ELR (cell line): ENCODE data around the gene HIP1R.
A peak's percentile ranks its signal among the peaks of the same experiment; 100 is the strongest.

Experiments
- DNase-seq: peaks from one replicate; pipeline ENCODE4 v3.0.0-alpha.2; 2015; ENCODE audit warnings: low read depth

Gene HIP1R

DNA sequence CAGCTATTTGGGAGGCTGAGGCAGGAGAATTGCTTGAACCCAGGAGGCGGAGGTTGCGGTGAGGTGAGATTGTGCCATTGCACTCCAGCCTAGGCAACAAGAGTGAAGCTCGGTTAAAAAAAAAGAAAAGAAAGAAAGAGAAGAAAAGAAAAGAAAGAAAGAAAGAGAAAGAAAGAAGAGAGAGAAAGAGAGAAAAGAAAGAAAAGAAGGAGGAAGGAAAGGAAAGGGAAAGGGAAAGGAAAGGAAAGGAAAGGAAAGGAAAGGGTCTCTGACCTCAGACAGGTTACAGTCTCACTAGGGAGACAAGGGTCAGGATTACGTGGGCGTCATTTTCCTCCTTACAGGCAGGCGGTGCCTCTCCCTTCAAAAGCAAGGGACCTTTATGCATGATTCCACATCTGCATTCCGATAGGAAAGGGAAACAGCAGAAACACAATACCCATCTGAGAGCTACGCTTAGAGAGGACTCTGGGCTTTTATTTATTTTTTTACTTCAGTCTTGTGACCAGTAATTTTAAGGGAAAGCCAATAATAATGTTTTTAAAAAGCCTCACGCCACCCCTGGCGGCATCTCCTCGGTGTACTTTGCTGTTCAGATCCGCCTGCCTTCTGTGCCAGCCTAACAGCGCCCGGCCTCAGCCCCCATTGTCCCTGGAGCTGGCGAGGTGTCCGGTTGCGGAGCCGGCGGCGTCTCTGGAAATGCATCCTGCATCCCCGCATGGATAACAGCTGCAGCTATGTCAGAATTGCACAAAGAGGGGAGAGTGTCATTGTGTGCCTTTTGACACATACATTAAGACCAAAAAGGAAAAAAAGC lies 945 bp upstream of the HIP1R start:
- DNase-seq, result peak; percentile 74

DNA sequence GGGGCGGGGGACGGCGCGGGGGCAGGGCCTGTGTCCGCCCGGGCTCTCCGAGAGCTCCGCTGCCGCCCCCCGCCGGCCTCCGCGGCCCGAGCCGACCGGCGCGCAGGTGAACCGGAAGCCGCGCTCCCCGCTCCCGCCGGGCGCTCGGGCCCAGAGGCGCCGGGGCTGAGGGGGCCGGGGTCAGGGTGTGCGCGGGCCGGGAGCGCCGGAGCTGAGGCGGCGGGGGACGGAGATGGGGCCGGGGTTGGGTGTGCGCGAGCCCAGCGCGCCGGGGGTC lies 431 bp downstream of the HIP1R start:
- DNase-seq, result peak; percentile 25

DNA sequence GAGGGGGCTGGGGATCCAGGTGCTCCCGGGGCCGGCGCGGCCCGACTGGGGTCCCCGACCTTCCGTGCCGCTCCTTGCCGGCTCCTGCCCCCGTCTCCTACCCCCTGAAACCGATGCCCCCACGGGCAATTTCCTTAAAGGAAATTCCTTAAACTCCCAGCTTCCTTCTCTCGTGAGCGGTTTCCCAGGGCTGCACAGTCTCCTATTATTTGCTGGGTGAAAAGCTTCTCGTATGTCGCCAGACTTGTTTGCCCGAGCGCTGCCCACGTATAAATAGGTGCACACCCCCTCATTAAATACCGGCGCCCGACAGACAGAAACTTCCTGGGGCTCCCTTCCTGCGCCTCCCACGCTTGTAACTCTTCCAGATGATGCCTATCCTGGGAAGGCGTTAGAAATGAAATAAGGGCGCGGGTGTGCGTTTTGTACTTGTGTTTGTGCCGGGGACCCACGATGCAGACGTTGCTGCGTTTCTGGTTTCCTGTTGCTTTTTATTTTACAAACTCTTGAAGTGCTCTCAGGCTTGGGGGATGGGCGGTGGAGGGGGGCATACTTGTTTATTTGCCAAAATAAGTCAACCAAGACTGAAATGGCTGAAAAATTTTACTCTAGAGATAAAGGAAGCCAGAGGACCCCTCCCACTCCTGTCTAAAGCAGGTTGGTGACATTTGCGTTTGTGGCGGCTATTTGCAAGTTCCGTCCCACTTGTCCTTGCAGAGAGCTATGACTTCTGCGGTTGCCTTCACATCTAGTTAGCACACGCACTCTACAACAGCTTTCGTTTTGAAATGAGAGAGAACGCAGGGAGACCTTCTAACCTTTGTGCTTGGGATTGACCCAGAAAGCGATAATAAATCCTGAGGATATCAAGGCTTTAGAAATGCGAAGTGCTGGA lies 1.0 kb downstream of the HIP1R start:
- peak; percentile 61 for DNase-seq

DNA sequence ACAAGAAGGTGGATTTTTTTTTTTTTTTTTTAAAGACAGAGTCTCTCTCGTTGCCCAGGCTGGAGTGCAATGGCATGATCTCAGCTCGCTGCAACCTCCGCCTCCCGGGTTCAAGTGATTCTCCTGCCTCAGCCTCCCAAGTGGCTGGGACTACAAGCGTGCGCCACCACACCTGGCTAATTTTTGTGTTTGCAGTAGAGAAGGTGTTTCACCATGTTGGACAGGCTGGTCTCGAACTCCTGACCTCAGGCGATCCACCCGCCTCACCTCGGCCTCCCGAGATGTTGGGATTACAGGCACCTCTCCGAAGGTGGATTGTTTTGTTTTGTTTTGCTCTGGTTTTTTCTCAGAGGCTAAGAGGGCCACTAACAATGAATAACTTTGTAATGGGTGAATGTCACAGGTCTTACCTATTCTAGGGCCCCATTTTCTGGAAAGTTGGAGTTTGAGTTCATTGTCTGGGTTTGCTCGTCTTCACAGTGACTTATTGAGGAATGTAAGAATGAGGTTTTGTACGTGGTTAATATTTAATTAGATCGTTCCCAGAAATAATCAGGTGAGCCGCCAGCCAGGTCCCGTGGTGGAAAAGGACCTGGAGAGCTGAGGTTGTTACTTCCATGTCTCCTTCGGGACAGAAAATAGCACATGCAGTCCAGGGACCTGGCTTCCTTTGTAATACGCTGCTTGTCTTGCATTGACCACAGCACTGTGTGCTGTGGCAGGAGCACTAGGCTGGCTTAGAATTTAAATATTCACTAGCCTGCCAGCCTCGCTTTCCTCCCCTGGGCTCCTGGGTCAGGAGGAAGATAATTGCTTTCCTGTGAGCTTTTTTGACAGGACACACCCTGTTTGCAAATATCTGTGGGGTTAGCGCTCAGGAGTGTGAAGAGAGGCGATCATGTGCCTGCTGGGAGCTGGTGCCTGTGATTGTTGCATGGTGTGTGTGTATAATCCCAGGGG lies 2.3 kb downstream of the HIP1R start:
- DNase-seq, result no peak

DNA sequence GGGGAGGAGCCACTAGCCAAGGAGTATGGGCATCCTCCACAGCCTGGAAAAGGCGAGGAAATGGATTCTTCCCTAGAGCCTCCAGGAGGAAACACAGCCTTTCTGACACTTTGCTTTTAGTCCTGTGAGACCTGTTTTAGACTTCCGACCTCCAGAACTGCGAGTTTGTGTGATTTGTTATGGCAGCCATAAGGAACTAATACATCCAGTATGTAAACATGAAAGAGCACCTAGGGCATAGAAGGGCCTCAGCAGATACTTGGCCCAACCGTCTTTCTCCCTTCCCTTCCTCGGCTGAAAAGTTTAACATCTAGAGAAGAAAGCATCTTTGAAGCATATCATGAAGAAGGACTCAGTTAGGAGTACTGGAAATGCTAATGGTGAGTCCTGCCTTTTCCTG lies 3.6 kb downstream of the HIP1R start:
- no peak for DNase-seq

DNA sequence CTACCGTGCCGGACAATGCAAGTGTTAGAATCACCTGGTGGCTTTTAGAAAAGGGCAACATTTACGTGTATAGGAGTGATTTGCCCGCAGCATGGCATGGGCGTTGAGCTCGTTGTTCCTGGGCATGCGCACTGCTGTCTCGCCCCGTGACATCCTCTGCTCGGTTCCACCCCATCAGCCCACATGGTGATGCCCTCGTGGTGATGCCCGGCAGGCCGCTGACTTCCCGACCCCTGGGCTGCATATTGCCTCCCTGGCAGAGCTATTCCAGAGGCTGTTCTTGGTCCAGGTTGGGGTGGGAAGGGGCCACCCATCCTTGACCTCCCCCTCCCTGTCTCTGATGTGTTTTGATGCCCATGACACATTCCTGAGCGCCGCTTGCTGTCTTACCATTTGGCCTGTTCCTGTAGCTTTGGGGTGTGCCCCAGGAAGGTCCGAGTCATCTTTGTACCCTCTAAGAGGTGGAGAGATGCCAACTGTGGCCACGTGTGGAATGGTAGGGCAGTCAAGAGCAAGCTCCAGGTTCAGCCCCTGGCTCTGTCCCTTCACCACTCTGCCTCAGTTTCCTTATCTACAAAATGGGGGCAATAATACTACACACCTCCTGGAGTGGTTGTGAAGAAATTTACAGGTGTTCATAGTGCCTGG lies 4.8 kb downstream of the HIP1R start:
- peak; percentile 31 for DNase-seq

DNA sequence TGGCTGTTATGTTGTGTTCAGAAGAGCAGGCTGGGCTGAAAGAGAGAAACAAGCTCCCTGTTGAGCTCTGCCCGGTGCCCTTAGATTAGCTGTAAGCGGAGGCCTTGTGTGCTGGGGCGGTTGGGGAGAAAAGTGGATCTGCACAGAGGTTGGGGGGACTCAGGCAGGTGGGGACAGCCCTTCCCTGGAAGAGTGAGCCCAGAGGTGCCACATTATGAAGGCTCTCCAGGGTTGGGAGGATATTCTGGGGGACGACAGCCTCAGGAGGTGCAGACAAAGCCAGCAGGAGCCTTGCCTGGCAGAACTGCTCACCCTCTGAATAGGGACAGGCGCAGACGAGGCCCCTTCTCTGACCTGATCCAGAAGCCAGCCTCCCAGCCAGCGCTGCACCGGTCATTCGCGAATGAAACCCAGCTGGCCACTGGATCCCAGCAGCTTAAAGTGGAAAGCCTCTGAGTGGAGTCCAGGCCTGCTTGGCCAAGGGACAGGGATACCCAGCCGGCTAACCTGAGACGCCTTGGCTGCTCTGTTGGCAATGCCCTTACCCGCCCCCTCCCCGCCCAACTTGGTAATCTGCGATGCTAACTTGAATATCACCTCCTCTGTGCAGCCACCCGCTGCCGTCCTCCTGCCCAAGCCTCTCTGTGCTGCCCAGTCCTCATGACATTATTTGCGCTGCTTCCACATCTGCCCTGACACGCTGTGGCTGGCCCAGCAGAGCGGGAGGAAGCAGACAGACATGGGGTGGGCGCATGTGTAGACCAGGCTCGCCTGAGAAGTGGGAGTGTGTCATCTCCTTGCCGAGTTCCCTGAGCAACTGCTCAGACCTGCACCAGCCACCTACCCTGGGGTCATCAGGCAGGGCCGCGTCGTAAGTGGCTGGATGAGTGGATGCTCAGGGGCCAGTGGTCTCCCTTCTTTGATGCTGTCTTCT lies 5.6 kb downstream of the HIP1R start:
- DNase-seq, result peak; percentile 69

DNA sequence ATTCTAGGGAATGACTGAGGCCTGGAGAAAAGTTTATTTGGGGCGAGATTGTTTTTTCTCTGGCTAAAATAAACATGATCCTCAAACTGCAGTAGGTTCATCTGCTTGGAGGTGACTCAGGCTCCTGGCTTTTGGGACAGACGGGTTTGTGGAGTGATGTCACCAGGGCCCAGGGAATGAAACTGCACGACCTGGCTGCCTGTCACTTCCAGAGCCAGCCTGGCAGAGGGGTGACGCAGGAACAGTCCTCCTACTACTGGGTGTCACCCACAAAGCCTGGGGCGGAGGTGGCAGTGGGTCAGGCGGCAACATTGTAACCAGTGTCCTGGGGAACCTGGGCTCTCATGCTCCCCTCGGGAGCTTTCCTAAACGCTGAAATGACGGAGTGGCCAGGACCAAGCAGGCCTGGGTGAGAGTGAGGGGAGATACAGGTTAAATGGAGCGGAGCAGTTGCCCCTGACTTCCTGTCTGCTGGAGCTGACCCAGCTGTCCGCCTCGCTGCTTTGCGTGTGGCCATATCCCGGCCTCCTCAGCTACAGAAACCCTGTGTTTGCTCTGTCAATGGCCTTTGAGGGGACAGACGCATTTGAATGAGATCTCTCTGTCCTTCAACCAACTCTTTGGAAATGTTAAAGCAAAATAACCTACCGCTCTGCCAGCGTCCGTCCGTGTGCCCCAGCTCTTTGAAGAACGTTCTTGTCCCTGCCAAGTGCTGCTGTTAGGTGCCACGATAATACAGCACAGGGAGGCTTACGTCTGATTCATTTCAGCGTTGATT lies 6.5 kb downstream of the HIP1R start:
- peak; percentile 77 for DNase-seq

DNA sequence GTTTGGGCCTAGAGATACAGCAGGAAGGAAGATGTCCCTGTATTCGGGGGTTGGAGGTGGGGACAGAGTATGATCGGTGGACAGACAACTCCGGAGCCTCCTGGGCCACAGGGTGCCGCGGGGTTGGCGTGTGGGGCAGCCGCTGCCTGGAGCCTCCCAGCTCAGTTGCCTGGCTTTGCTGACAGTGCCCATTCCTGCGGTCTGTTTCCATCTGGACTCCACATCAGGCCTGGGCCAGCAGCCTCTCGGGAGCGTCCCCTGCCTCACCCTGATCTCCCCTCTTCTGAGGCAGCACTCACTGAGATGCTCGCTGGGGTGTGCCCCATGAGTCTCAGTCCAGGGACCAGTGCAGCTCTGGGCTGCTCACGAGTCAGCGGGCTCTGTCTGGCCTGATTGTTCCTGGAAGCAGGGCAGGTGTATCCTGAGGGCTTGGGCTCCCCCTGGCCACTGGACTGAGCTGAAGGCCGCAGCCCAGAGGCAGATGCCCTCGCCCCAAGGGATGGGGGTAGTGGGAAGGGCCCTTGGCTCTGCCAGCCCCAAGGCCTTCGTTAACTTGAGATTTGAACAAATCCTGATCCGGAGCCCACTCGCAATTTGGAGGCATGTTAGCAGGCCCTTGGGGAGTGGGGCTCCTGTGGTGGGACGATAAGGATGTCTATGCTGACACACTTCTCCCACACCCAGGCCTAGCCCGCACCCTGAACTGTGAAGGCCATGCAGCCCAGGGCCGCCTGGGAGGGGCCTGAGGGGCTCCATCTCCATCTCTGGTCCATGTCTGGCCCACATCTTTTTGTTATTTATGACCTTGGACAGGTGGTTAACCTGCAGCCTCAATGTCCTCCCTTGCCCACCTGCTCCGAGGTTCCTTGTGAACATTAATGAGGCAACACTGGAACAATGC lies 7.5 kb downstream of the HIP1R start:
- no peak for DNase-seq

DNA sequence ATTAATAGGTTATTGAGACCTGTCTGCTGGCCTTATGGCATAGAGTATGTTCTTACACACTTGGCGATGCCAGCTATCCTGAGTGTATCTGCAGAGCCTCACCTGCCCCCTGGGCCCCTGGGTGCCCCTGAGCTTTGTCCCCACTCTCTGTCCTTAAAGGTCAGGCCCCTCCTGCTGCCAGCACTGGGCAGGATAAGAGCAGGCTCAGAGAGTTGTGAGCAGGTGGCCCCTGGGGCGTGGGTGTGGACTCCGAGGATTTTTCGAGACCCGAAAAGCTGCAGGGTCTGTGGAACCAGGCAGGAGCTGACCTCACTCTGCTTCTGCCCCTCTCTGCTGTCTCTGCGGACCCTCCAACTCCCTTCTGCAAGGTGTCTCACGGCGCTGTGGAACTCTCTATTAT lies 8.2 kb downstream of the HIP1R start:
- no peak for DNase-seq

DNA sequence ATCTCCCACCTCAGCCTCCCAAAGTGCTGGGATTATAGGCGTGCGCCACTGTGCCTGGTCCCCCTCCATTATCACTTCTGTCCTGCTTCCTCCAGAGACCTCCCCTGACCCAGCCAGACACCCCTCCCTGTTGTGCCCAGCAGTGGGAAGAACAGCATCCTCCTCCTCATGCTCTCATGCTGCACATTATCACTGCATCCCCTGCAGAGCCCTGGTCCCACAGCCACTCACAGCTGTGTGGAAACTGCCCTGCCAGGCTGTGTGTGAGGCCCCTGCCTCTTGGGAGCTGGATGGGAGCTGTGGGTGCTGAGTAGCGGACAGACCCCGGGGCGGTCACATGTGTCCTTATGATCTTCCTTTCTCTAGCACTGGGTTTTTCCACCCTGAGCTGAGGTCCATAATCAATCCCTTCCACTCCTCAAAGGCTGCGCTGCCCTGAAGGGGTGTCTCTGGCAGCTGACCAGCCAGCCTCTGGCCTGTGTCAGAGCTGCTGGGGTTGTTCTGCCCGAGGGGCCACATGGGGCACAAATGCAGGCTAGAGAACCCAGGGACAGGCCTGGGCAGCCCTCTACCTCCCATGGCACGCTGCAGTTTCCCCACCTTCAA lies 9.2 kb downstream of the HIP1R start:
- DNase-seq, result no peak

DNA sequence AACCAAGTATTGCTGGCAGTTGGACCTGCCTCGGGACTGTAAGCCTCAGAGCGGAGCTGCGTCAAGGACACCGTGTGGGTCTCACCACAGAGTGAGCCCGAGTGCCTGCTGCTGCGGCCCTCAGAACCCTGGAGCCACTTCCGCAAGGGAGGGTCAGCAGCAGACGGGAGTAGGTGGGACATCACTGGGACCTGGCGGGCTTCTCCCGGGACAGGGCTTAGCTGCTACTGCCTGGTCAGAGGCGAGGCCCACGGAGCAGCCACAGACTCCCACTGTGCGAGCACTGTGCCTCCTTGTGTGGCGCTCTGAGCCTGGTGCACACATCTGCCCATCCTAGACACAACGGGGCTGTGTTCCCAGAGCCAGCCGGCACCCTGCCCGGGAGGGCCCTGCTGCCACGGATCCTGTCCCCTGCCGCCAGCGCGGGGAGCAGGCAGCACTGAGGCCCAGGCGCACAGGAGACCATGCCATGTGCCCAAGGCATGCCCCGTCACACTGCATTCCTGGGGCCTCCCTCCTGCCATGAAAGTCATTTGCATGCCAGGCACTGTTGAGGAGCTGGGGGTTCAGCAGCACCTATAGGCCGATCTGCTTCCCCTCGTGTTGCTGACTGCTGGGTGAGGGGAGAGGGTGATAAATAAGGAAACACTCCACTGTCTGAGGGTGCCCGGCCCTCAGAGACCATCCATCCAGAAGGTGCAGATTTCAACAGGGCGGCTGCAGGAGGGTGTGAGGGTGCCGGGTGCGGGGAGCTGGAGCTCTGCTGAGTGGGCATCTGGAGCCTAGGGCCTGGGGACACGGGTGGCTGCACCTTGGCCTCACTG lies 10.0 kb downstream of the HIP1R start:
- DNase-seq, result no peak

DNA sequence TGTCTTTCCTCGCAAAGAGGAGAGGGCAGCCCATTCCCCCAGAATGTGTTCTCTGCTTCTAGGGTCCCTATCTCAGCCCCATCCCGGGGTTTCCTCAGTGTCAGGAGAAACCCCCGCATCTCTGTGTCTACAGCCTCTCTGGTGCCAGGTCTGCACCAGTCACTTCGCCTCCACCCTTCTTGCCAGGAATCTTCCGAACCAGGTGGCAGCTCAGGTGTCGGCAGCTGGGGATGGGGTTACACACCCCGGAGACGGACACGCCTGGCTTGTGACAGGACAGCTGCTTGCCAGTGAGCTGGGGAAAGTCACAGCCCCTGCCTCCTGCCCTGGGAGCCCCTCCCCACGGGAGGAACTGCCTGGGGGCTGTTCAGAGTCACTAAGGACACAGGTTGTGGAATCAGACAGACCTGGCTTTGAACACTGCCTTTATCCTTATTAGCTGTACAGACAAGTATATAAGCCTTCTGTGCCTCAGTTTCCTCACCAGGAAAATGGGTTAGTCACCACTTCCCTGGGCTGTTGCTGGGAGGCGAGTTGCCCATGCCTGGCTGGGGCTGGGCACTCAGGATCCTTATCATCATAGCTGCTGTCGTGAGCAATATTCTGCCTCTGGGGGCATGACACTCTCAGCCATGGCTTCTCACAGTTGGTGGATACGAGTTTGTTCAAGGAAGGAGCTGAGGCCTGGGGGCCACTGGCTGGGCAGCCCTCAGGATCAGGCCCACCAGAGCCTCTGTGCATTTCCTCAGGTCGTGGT lies 10.8 kb downstream of the HIP1R start:
- no peak for DNase-seq

DNA sequence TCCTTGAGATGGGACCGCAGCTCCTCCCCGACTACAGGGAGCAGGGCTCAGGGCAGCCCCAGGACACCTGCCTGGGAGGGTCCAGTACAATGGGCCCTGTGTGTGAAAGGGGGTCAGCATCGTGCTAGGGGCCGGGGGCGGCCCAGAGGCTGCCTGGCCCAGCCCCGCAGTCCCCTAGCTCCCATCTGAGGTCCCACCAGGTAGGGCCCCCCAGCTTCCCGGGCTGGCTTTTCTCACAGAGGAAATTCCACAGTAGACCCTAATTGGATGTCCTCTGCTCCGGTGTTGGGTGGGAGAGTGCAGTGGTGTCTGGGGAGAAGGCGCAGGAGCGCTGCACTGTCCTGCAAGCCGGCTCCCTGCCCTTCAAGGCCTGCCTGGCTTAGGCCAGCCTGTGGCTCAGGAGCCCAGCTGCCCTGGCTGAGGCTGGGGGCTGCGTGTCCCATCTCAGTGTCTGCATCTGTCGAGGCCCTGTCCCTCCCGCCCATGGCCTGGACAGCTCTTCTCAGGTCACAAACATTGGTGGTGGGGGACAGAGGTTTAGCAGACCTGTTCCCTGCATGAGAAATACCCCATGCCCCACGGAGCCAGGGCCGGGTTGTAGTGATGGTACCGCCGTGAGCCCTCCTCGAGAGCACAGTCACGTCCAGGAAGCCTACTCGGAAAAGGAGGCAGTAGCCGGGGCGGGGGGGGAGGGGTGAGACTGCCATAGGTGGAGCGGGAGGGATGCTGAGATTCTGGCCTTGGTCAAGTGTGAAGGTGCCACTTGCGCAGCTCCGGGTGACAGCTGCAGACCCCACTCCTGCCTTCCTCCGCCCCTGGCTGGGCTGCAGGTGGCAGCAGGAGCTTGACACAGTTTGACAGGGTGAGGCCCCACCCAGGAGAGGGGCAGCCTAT lies 11.6 kb downstream of the HIP1R start:
- no peak for DNase-seq

DNA sequence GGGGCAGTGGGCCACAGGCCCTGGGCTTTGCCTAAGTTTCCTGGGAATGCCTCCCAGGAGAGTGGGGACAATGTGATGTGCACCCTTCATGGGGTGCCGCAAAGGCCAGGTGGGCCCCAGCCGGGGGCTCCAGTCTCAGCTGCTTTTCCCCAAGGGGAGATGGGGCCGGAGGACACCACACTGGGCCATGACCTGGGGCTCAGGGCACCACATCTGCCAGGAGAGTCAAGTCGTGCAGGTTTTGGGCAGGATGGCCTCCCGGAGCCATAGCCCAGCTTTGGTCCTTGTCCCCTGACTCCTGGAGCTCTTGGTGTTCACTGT lies 12.2 kb downstream of the HIP1R start:
- DNase-seq, result no peak

DNA sequence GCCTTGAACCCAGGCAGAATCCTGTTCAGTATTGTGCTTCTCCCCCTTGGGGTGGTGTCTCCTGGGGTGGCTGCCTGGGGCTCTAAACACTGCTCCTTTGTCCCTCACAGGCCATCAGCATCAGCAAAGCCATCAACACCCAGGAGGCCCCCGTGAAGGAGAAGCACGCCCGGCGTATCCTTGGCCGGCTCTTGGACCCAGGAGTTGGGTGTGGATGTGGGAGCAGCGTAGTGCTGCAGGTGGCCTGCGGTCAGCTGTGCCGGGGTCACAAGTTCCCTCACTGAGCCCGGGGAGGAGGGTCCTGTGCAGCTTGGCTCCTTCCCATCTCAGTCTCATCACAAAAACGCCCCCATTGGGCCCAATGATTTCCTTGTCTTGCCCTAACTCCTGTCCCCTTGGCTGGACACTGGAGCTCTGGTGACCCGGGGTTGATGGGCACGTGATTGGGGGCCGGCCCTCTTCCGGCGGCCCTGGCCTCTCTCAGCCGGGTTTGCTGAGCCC lies 12.7 kb downstream of the HIP1R start:
- DNase-seq, result no peak
